ENCODE data around the gene IQCK.

DNA sequence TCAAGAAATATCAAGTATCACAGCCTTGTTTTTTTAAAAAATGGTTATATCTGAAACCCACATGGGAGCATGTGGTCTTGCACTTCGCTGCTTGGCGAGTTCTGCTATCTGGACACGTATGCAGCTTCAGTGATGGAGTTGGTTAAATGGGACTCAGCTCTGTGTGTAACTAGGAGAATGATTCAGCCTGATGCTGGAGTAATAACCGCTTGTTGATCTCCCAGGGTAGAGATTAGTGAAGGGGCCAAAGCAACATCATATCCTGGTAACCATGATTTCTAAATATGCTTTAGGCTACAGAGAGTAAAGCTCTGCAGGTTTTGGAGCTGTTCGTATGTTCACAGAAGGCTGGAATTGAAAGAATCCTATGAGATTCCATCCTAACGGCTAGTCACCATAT, 63.2 kb downstream of the IQCK start:
- TF ChIP-seq CTCF (IDR thresholded peaks at IDR 0.05; ENCODE audit: insufficient read depth, low read length, poor library complexity, severe bottlenecking) (no peak), EZH2phosphoT487 (conservative IDR thresholded peaks at IDR 0.05; ENCODE audit: low read length) (no peak)

Measured in SU-DHL-6 (cell line).